Liver (tissue), 9 donors: ENCODE results near the gene MALRD1. TPM values are rescaled to one million over a fixed set of nuclear protein-coding genes. Genes with fewer than 3 reads are reported as not detected.

Experiments
- DNase-seq: peaks from one replicate; pipeline ENCODE4 v3.0.0-alpha.2; 2017; ENCODE audit warnings: low spot score
- H3K27ac ChIP-seq, 2 donors: one replicate each; pipeline ENCODE4 v1.7.0; 2013; ENCODE audit warnings: inconsistent platforms in 2 of 2, low read length in 2 of 2, control low read depth in 1 of 2, low read depth in 1 of 2, mild to moderate bottlenecking in 1 of 2
- H3K27me3 ChIP-seq, 4 donors: one replicate each; pipeline versions ENCODE4 v1.6.1 to v1.7.0; 2013; ENCODE audit warnings: low read length in 3 of 4, inconsistent platforms in 1 of 4, mild to moderate bottlenecking in 1 of 4, moderate library complexity in 1 of 4; ENCODE audit not compliant: control insufficient read depth in 4 of 4, insufficient read depth in 4 of 4
- H3K36me3 ChIP-seq, 4 donors: one replicate each; pipeline versions ENCODE4 v1.6.1 to v1.7.0; 2013; ENCODE audit warnings: low read length in 3 of 4, mild to moderate bottlenecking in 3 of 4, low read depth in 1 of 4, moderate library complexity in 1 of 4; ENCODE audit not compliant: control insufficient read depth in 4 of 4, insufficient read depth in 3 of 4
- H3K4me1 ChIP-seq, 4 donors: one replicate each; pipeline versions ENCODE4 v1.6.1 to v1.7.0; 2013; ENCODE audit warnings: low read length in 3 of 4, mild to moderate bottlenecking in 3 of 4, moderate library complexity in 1 of 4; ENCODE audit not compliant: control insufficient read depth in 4 of 4, insufficient read depth in 4 of 4
- H3K4me3 ChIP-seq, 3 donors: one replicate each; pipeline versions ENCODE4 v1.6.1 to v1.7.0; 2013; ENCODE audit warnings: low read length in 3 of 3, control low read depth in 1 of 3, low read depth in 1 of 3, mild to moderate bottlenecking in 1 of 3
- H3K9ac ChIP-seq, 2 donors: one replicate each; pipeline ENCODE4 v1.7.0; 2013; ENCODE audit warnings: low read length in 2 of 2, mild to moderate bottlenecking in 2 of 2, moderate library complexity in 2 of 2, control low read depth in 1 of 2, low read depth in 1 of 2
- H3K9me3 ChIP-seq, 4 donors: one replicate each; pipeline versions ENCODE4 v1.6.1 to v1.7.0; 2013; ENCODE audit warnings: low read length in 3 of 4; ENCODE audit not compliant: control insufficient read depth in 4 of 4
- CTCF ChIP-seq: fragments of 150-350 bp; IDR thresholded peaks from 2 replicates; pipeline ENCODE4 v1.5.1; 2017; ENCODE audit warnings: improper control_type of control experiment, low read depth, low read length; ENCODE audit not compliant: missing input control
- EGR1 ChIP-seq, 2 donors: IDR thresholded peaks; 2 replicates each; pipeline ENCODE4 v1.6.1; 2016 to 2018; ENCODE audit warnings: antibody characterized with exemption in 2 of 2, low read depth in 2 of 2
- FOXA2 ChIP-seq: IDR thresholded peaks from 2 replicates; pipeline ENCODE4 v1.6.1; 2016; ENCODE audit warnings: antibody characterized with exemption
- GABPA ChIP-seq, 2 donors: IDR thresholded peaks in 1 of 2; conservative IDR thresholded peaks in 1 of 2; 2 replicates each; pipeline ENCODE4 v1.6.1; 2016; ENCODE audit warnings: antibody characterized with exemption in 2 of 2, mild to moderate bottlenecking in 1 of 2, moderate library complexity in 1 of 2
- HNF4G ChIP-seq: IDR thresholded peaks from 2 replicates; pipeline ENCODE4 v1.6.1; 2016; ENCODE audit warnings: antibody characterized with exemption
- JUND ChIP-seq, 2 donors: IDR thresholded peaks; 2 replicates each; pipeline ENCODE4 v1.6.1; 2016; ENCODE audit warnings: antibody characterized with exemption in 2 of 2
- MAX ChIP-seq: IDR thresholded peaks from 2 replicates; pipeline ENCODE4 v1.6.1; 2016; ENCODE audit warnings: antibody characterized with exemption
- NR2F2 ChIP-seq: IDR thresholded peaks from 2 replicates; pipeline ENCODE4 v1.6.1; 2016; ENCODE audit warnings: antibody characterized with exemption
- RAD21 ChIP-seq, 2 donors: IDR thresholded peaks; 2 replicates each; pipeline ENCODE4 v1.6.1; 2016; ENCODE audit warnings: antibody characterized with exemption in 2 of 2, mild to moderate bottlenecking in 2 of 2
- RXRA ChIP-seq, 2 donors: IDR thresholded peaks; 2 replicates each; pipeline ENCODE4 v1.6.1; 2017 to 2018; ENCODE audit warnings: antibody characterized with exemption in 2 of 2, mild to moderate bottlenecking in 1 of 2
- SP1 ChIP-seq: IDR thresholded peaks from 2 replicates; pipeline ENCODE4 v1.6.1; 2018; ENCODE audit warnings: antibody characterized with exemption, mild to moderate bottlenecking
- YY1 ChIP-seq: IDR thresholded peaks from 2 replicates; pipeline ENCODE4 v1.6.1; 2016; ENCODE audit warnings: antibody characterized with exemption, mild to moderate bottlenecking
- ZBTB33 ChIP-seq: IDR thresholded peaks from 2 replicates; pipeline ENCODE4 v1.6.1; 2016; ENCODE audit warnings: antibody characterized with exemption
- WGBS: extraction: QIAGEN DNeasy Blood & Tissue Kit; methylation state at CpG from one replicate; pipeline ENCODE4 v1.1.7; 2013; 5-methylcytosine and 5-hydroxymethylcytosine counted together
- polyA plus RNA-seq, 2 donors: library from polyadenylated mRNA; stranded (reverse) in 1 of 2; unstranded in 1 of 2; fragments of 200-250 nt in 1 of 2; fragments of >200 nt in 1 of 2; fragmentation: Nextera tagmentation in 1 of 2; extraction: Ambion mirVana in 1 of 2; gene quantifications; one replicate each; pipeline versions ENCODE4 v1.2.1 to v1.2.3, GENCODE V29; 2013 to 2015
- total RNA-seq, 2 donors: library from RNA; depleted of rRNA; stranded (reverse); fragments of >200 nt; gene quantifications; one replicate each; pipeline ENCODE4 v1.2.3, GENCODE V29; 2014
- TF ChIP-seq, protein P1 (sequence below): IDR thresholded peaks from 2 replicates; pipeline ENCODE4 v1.6.1; 2016; ENCODE audit warnings: antibody characterized with exemption, mild to moderate bottlenecking
- TF ChIP-seq, protein P2 (sequence below): IDR thresholded peaks from 2 replicates; pipeline ENCODE4 v1.6.1; 2016; ENCODE audit warnings: antibody characterized with exemption
- donor health status: healthy.
- donor health status: healthy.
- donor health status: healthy.
- donor health status: healthy.
- donor health status: healthy.

Gene MALRD1
- total and polyA plus RNA-seq, 4 donors = 0.37 to 0.59 TPM; not detected in 2

DNA sequence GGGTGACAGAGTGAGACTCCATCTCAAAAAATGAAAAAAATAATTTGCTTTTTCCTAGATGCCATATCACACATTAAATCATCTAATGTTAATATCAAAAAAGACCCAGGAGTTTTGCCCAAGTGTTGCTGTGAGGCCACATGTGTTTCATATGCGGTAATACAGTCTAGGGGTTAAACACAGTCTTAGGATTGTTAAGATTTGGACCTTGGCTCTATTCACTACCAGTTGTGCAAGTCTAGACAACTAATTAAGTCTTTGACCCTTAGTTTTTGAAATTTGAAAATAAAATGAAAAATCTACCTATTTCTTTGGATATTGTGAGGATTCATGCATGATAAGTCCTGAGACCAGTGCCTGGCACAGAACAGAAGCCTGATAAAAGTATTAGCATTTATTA, 14.9 kb upstream of the MALRD1 start:
- H3K27ac ChIP-seq = no peak overlapping the region
- H3K9ac ChIP-seq = no peak overlapping the region

More for the DNA sequence above, 14.9 kb upstream of the MALRD1 start:
- H3K36me3 ChIP-seq = no peaks in the 10 kb centered on the region
- no peak for TF ChIP-seq CTCF
- no peak for TF ChIP-seq JUND (IDR thresholded peaks at IDR 0.05)
- no peak for TF ChIP-seq RXRA (IDR thresholded peaks at IDR 0.05)
- TF ChIP-seq FOXA2 = no peak
- no peak for TF ChIP-seq YY1
- TF ChIP-seq ZBTB33 = no peak
- TF ChIP-seq MAX = no peak
- TF ChIP-seq GABPA (IDR thresholded peaks at IDR 0.05 in 1 of 2, conservative IDR thresholded peaks at IDR 0.05 in 1 of 2) = no peak
- no peak for TF ChIP-seq RAD21 (IDR thresholded peaks at IDR 0.05)
- no peak for TF ChIP-seq SP1
- TF ChIP-seq EGR1 (IDR thresholded peaks at IDR 0.05; ENCODE audit: low read depth in 2 of 2) = no peak
- TF ChIP-seq, protein P1, sequence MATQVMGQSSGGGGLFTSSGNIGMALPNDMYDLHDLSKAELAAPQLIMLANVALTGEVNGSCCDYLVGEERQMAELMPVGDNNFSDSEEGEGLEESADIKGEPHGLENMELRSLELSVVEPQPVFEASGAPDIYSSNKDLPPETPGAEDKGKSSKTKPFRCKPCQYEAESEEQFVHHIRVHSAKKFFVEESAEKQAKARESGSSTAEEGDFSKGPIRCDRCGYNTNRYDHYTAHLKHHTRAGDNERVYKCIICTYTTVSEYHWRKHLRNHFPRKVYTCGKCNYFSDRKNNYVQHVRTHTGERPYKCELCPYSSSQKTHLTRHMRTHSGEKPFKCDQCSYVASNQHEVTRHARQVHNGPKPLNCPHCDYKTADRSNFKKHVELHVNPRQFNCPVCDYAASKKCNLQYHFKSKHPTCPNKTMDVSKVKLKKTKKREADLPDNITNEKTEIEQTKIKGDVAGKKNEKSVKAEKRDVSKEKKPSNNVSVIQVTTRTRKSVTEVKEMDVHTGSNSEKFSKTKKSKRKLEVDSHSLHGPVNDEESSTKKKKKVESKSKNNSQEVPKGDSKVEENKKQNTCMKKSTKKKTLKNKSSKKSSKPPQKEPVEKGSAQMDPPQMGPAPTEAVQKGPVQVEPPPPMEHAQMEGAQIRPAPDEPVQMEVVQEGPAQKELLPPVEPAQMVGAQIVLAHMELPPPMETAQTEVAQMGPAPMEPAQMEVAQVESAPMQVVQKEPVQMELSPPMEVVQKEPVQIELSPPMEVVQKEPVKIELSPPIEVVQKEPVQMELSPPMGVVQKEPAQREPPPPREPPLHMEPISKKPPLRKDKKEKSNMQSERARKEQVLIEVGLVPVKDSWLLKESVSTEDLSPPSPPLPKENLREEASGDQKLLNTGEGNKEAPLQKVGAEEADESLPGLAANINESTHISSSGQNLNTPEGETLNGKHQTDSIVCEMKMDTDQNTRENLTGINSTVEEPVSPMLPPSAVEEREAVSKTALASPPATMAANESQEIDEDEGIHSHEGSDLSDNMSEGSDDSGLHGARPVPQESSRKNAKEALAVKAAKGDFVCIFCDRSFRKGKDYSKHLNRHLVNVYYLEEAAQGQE = no peak
- TF ChIP-seq HNF4G = no peak
- TF ChIP-seq, protein P2, sequence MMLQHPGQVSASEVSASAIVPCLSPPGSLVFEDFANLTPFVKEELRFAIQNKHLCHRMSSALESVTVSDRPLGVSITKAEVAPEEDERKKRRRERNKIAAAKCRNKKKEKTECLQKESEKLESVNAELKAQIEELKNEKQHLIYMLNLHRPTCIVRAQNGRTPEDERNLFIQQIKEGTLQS = no peak
- TF ChIP-seq NR2F2 = no peak
- no peaks in the 10 kb centered on the region for H3K4me1 ChIP-seq
- H3K4me3 ChIP-seq = no peak overlapping the region
- DNase-seq = no peak
- no peaks in the 10 kb centered on the region for H3K27me3 ChIP-seq
- H3K9me3 ChIP-seq = no peaks in the 10 kb centered on the region
- WGBS = 91% methylated on average over 1 of the region's 1 CpG
